Amniotic stem cell (primary cell): ENCODE measurements around the gene SLF1.
"Not testable (repeated sequence)": the region's sequence is repeated elsewhere in the genome, so short reads cannot be mapped to it uniquely, and the experiment has no call there.

Experiments used
- DNase-seq: peaks from one replicate; lab custom pipeline; 2025; lab: John Stamatoyannopoulos, UW

The SLF1 gene

GRCh38 chr5:94618493-94619328, at the start of gene SLF1, which contains the start of gene KIAA0825:
Gene SLF1 (plus strand): TSS chr5:94618669. CDS start chr5:94628811, 10,142 bp downstream.
Gene KIAA0825 (minus strand): TSS chr5:94618604. CDS start chr5:94537126, 81,478 bp downstream.
- peak; percentile 71 for DNase-seq

- no peak for DNase-seq
Measured at GRCh38 chr5:94571415-94571814, 47.1 kb upstream of the SLF1 start.

- not testable (repeated sequence) for DNase-seq
Measured at GRCh38 chr5:94573349-94573748, 45.1 kb upstream of the SLF1 start.

GRCh38 chr5:94575196-94575595, 43.3 kb upstream of the SLF1 start:
- DNase-seq: no peak

DNA sequence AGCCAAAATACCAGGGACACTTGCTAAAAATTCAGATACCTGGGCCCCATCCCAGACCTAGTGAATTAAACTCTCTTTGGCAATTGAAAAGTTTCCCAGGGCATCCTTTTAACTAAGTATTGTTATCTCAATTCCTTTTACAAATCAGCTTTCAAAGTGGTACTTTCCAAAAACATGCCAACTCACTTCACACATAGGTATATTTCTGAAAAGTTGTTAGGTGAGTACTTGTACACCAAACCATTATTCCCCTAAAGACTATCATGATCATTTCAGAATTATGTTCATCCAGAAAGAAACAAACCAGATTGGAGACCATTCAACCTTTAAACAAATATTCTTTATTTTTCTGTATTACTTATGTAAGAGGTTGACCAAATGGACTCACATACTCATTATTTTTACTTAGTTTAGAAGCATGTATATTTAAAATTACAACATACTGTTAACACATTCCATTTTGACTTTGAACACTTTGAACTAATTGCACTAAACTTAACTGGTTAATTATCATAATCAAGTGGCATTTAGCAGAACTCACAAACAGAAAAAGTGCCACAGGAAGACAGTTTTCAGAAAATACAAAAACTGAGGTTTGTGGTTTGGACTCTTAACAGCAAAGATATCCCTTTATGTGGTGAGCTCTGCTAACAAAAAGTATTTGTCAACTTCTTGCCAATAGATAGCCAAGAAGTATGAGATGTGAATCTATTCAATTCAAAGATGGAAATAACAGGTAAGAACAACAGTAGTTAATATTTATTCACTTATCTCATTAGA, 40.8 kb upstream of the SLF1 start:
- no peak for DNase-seq

DNA sequence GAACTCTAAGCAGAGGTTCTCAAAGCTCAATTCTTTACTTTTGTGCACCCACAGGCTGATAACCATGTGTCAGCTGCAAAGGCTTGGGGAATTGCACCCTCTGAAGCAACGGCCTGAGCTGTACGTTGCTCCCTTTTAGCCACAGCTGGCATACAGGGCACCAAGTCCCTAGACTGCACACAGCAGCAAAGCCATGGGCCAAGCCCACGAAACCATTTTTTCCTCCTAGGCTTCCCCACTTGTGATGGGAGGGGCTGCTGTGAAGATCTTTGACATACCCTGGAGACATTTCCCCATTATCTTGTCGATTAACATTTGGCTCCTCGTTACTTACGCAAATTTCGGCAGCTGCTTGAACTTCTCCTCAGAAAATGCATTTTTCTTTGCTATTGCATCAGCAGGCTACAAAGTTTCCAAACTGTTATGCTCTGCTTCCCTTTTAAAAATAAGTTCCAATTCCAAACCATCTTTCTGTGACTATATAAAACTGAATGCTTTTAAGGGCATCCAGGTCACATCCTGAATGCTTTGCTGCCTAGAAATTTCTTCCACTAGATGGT, 23.1 kb upstream of the SLF1 start:
- DNase-seq: no peak

GRCh38 chr5:94613583-94613982, 4.9 kb upstream of the SLF1 start:
- no peak for DNase-seq

- no peak for DNase-seq
Measured at GRCh38 chr5:94614156-94614805, 4.2 kb upstream of the SLF1 start.

DNA sequence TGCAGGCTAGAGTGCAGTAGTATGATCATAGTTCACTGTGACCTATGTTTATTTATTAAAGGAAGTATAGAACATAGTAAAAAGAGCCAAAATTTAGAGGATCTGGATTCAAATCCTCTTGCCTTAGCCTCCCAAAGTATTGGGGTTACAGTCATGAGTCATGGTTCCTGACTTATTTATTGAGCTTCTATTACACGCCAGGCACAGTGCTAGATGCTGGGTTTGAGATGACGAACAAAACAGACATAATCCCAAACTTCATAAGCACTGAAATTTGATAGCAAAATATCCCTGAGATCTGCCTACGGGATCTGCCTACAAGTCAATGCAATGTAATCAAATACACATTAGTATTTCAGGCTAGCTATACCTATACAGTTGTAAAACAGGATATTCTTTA, 2.6 kb upstream of the SLF1 start:
- no peak for DNase-seq

GRCh38 chr5:94618029-94618492, 408 bp upstream of the SLF1 start:
- DNase-seq: peak; percentile 3

DNA sequence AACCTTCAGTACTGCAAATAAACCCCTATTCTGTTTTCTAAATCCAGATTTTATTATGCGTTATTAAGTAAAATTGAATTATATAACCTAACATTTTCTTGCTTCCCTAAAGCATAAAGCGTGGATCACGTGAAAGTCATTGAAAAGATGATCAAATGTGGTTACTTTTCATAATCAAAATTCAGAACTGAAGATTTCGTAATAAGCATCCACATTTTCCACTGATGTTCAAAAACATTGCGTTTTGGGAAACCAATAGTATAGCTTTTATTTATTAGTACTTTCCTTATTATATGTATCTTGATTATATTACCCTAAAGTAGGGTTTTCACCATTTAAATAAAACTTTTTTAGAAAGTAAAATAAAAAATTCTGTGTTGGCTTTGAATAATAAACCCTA, 1.8 kb downstream of the SLF1 start:
- no peak for DNase-seq

- no peak for DNase-seq
Measured at GRCh38 chr5:94621763-94622162, 3.3 kb downstream of the SLF1 start.

GRCh38 chr5:94623011-94623410, 4.5 kb downstream of the SLF1 start:
- DNase-seq: no peak

DNA sequence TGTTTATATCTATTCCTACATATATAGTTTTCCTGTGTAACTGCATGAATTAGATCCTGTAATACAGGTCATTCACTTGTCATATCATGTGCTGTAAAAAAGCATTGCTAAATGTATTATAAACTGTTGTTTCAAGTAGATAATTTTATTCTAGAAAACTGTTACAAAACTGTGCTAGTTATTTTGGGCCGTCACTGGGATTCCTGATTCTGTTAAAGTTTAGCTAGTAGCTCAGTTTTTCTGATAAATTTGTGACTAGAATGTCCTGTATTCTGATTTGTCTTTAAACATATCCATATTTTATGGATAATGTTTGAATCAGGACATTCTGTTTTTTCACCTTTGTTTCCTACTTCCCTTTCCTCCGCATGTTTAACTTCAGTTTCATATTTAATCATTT, 5.4 kb downstream of the SLF1 start:
- DNase-seq: no peak

DNA sequence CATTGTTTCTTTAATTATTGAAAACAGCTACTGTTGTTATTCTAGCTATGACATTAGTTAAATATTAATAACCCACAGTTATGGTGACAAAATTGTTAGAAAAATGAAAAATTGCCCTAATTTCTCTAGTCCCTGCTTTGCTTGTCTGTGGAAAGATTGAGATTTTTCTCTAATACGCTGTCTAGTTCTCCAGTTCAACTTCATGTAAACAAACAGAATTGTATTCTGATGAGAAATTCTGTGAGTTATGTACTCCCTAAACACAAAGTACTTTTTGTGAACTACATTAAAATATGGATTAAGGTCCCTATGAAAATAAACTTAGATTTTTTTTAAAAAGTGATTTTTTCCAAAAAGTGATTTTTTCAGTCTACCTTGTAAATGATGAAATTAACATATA, 8.7 kb downstream of the SLF1 start:
- no peak for DNase-seq

DNA sequence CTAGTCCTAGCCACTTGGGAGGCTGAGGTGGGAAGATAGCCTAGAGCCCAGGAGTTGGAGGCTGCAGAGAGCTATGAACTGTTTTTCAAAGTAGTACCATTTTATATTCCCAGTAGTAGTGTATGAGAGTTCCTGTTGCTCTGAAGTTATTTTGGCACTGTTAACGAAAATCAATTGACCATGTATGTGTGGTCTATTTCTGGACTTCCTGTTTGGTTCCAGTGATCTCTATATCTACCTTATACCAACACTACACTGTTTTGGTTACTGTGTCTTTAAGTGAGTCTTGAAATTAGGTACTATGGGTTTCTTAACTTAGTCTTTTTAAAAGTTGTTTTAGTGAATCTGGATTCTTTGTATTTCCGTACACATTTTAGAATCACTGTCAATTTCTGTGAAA, 13.6 kb downstream of the SLF1 start:
- no peak for DNase-seq

DNA sequence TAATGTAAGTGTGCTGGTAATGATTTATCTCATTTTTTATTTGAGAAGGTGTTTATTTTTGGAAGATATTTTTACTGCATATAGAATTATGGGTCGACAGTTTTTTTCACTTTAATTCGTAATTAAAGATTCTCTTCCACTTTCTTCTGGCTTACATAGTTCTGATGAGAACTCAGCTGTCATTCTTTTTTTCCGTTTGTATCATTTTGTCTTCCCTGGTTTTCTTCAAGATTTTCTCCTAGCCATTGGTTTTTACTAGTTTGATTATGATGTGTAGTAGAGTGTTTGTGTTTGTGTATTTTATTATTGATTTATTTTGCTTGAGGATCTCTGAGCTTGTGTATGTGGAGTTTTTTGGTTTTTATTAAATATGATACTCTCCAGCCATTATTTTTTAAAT, 21.7 kb downstream of the SLF1 start:
- no peak for DNase-seq

GRCh38 chr5:94645053-94645452, 26.6 kb downstream of the SLF1 start:
- no peak for DNase-seq

- no peak for DNase-seq
Measured at GRCh38 chr5:94646758-94647157, 28.3 kb downstream of the SLF1 start.

DNA sequence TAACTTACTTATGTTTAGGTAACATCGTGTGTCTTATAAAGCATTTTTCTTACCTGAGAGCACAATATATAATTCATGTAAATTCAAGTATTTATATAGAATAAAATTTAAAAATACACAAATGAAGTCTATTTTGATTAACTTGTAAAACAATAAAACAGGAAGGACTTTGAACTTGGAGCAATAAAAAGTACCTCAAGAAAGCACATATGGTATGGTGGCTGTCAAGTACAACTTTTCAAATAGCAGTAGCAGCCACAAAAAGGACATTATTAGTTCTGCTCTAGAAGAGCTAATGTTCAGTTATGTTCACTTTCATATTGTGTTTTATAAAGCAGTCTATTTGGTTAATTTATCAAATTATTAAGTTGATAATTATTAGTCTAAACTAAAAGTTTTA, 31.4 kb downstream of the SLF1 start:
- no peak for DNase-seq

DNA sequence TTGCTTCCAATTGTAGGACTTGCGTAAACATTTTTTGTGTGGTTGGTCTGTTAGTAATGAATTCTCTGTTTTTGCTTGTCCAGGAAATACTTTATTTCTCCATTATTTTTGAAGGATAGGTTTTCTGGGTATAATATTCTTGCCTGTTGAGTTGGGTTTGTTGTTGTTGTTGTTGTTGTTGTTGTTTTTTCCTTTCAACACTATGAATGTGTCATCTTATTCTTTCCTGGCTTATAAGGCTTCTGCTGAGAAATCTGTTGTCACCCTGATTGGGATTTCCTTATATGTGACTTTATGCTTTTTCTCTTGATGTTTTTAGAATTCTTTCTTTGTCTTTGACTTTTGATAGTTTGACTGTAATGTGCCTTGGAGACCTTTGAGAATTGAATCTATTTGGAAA, 39.8 kb downstream of the SLF1 start:
- DNase-seq: no peak

DNA sequence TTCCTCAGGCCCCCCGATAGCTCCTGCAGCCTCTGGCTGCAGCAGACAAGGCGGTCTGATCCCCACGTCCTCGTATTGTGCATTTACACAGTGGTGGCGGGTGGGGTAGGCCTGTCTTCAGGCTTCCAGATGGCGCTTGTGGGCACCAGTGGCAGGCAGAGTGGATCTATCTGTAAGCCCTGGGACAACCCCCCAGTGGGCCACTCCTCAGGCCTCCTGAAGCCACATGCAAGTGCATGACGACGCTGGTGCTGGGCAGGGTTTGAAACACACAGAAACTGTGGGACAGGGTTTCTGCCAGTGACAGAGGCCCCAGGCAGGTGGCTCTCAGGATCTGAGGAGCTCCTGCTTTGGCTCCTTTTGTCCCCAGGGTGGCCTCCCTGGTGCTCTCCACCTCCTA, 42.0 kb downstream of the SLF1 start:
- no peak for DNase-seq
